Spleen (tissue), 11 donors: ENCODE data around the gene NPW. TPM values are rescaled to one million over a fixed set of nuclear protein-coding genes. Genes with fewer than 3 reads are reported as not detected.

Source experiments
- DNase-seq: peaks from one replicate; pipeline ENCODE4 v3.0.0-alpha.2; 2020
- H3K27ac ChIP-seq, 8 donors: fragments of 200-600 bp; sonication (generic) in 7 of 8; 1 replicate in 4 of 8; 2 replicates in 4 of 8; pipeline versions ENCODE4 v1.5.0 to v1.8.0; 2016 to 2021; ENCODE audit warnings: inconsistent platforms in 4 of 8, mild to moderate bottlenecking in 4 of 8, moderate library complexity in 1 of 8
- H3K27me3 ChIP-seq, 7 donors: fragments of 200-600 bp; sonication (generic) in 6 of 7; replicated peaks in 1 of 7; 1 replicate in 4 of 7; 2 replicates in 3 of 7; pipeline versions ENCODE4 v1.5.0 to v1.8.0; 2016 to 2021; ENCODE audit warnings: inconsistent platforms in 3 of 7, mild to moderate bottlenecking in 1 of 7
- H3K36me3 ChIP-seq, 6 donors: fragments of 200-600 bp; sonication (generic) in 5 of 6; 1 replicate in 4 of 6; 2 replicates in 2 of 6; pipeline versions ENCODE4 v1.5.0 to v1.8.0; 2016 to 2021; ENCODE audit warnings: inconsistent platforms in 2 of 6
- H3K4me1 ChIP-seq, 6 donors: fragments of 200-600 bp; sonication (generic) in 5 of 6; 1 replicate in 3 of 6; 2 replicates in 3 of 6; pipeline versions ENCODE4 v1.5.0 to v1.8.0; 2016 to 2021; ENCODE audit warnings: inconsistent platforms in 3 of 6
- H3K4me3 ChIP-seq, 8 donors: fragments of 200-600 bp; sonication (generic) in 7 of 8; 1 replicate in 4 of 8; 2 replicates in 4 of 8; pipeline versions ENCODE4 v1.5.0 to v1.8.0; 2016 to 2021; ENCODE audit warnings: inconsistent platforms in 4 of 8, mild to moderate bottlenecking in 4 of 8, moderate library complexity in 2 of 8
- H3K9me3 ChIP-seq, 8 donors: fragments of 200-600 bp; sonication (generic) in 7 of 8; 1 replicate in 4 of 8; 2 replicates in 4 of 8; pipeline versions ENCODE4 v1.5.0 to v1.8.0; 2016 to 2021; ENCODE audit warnings: inconsistent platforms in 4 of 8
- CTCF ChIP-seq, 11 experiments: fragments of 200-600 bp in 7 of 11; fragments of 450-650 bp in 4 of 11; sonication (generic) in 4 of 11; IDR thresholded peaks in 8 of 11; conservative IDR thresholded peaks in 3 of 11; 1 replicate in 7 of 11; 2 replicates in 4 of 11; pipeline versions ENCODE4 v1.4.0 to v1.8.0; 2016 to 2021; ENCODE audit warnings: antibody characterized with exemption in 11 of 11, inconsistent platforms in 4 of 11, mild to moderate bottlenecking in 1 of 11
- POLR2A ChIP-seq, 3 donors: fragments of 450-650 bp; IDR thresholded peaks; one replicate each; pipeline ENCODE4 v1.5.1; 2017; ENCODE audit warnings: antibody characterized with exemption in 3 of 3, mild to moderate bottlenecking in 1 of 3
- POLR2AphosphoS5 ChIP-seq, 3 donors: sonication (generic); formaldehyde crosslinking; IDR thresholded peaks; one replicate each; pipeline ENCODE4 v1.5.1; 2017; ENCODE audit warnings: antibody characterized with exemption in 3 of 3
- WGBS, 5 donors: extraction: QIAGEN DNeasy Blood & Tissue Kit in 3 of 5; methylation state at CpG; one replicate each; pipeline versions ENCODE4 v1.1.5 to v1.1.7; 2013 to 2018; 5-methylcytosine and 5-hydroxymethylcytosine counted together
- intact Hi-C: fragments of 100-400 bp; cut with DNase I; formaldehyde crosslinking; loops from one replicate; pipeline ENCODE4 v1.15.0; 2023; ENCODE audit warnings: low total_unique reads
- polyA plus RNA-seq, 3 donors: library from polyadenylated mRNA; stranded (reverse); fragments of 200-250 nt; gene quantifications; one replicate each; pipeline ENCODE4 v1.2.1, GENCODE V29; 2013
- total RNA-seq, 7 donors: library from RNA; depleted of rRNA in 3 of 7; stranded (reverse); fragments of >200 nt in 3 of 7; fragmentation: NEBNext Ultra II Directional in 4 of 7; extraction: Animal tissue kit (Norgen Biotek cat#: 25700) in 4 of 7; gene quantifications; one replicate each; pipeline versions ENCODE4 v1.1.0 to v1.2.1, GENCODE V29; 2016 to 2021
- donor health status: healthy with polysubstance abuse.
- donor health status: DM: no; HTN: no; CAD: no; lungs with moderate emphysema.
- donor health status: DM: no; HTN: no; CAD: no.
- donor health status: Bipolar disorder and iron deficiency.
- donor health status: healthy.
- donor health status: DM: no; HTN: no; CAD: no.
- donor health status: DM: yes; HTN: yes; CAD: no.

NPW gene
- total and polyA plus RNA-seq, 10 donors: 0.30 to 2.5 (median 0.94) TPM; not detected in 3

- peaks cover 16 to 51% (median 32%) of the 10 kb centered on the region in 6 donors for H3K4me1 ChIP-seq
- no peak for DNase-seq
Observed at GRCh38 chr16:1984347-1985225, 35.0 kb upstream of the NPW start.

DNA sequence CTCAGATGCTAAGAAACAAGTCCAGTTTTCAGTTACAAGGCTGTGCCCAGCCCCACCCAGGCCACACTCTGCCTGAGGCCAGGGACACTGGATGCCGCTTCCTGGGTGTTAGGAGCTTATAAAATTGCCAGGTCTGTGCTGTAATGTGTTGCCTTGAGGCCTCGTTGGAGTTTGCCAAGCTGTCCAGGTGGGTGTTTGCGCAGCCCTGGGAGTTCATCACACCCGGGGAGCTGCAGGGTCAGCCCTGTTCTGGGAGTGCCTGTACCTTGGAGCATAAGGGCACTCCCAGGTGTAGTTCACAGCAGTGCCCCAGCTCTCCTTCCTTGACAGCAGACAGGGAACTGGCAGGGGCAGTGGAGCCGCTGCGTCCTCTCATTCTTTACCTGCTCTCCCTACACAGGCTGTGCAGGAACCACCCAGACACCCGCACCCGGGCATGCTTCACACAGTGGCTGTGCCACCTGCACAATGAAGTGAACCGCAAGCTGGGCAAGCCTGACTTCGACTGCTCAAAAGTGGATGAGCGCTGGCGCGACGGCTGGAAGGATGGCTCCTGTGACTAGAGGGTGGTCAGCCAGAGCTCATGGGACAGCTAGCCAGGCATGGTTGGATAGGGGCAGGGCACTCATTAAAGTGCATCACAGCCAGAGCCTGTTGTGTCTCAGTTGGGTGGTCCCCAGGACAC, 34.0 kb upstream of the NPW start:
- TF ChIP-seq POLR2A (IDR thresholded peaks at IDR 0.05) (no peak), POLR2AphosphoS5 (IDR thresholded peaks at IDR 0.05) (no peak), CTCF (IDR thresholded peaks at IDR 0.05 in 8 of 11, conservative IDR thresholded peaks at IDR 0.05 in 3 of 11) (no peak)
- H3K36me3 ChIP-seq: peaks cover 0 to 23% (median 15%) of the 10 kb centered on the region in 6 donors

More at GRCh38 chr16:1984347-1985225, 35.0 kb upstream of the NPW start:
- intact Hi-C loops: no loop called here
- Histone ChIP-seq H3K4me3 (peak overlapping the region; percentile 76 to 94 (median 88)), H3K9me3 (no peaks in the 10 kb centered on the region), H3K27ac (peak overlapping the region; percentile 55 to 87 (median 82)), H3K27me3 (peaks cover 3 to 58% (median 29%) of the 10 kb centered on the region in 7 donors), H3K36me3 (peaks cover 0 to 24% (median 16%) of the 10 kb centered on the region in 6 donors)
- TF ChIP-seq CTCF (IDR thresholded peaks at IDR 0.05 in 8 of 11, conservative IDR thresholded peaks at IDR 0.05 in 3 of 11) (no peak), POLR2AphosphoS5 (IDR thresholded peaks at IDR 0.05) (no peak), POLR2A (IDR thresholded peaks at IDR 0.05) (no peak)
- 14 to 44% (median 15%) methylated on average over 19 to 58 of the region's 58 CpGs for WGBS, 5 donors

GRCh38 chr16:1987198-1987597, 32.4 kb upstream of the NPW start:
- intact Hi-C loops: no loop called here
- peaks cover 0 to 55% (median 23%) of the 10 kb centered on the region in 7 donors for H3K27me3 ChIP-seq

More for the DNA sequence above, 34.0 kb upstream of the NPW start:
- no peak for DNase-seq
- H3K27ac ChIP-seq: no peak overlapping the region
- peak overlapping the region in 1 of 8 donors; percentile 94 for H3K4me3 ChIP-seq
- H3K27me3 ChIP-seq: peaks cover 0 to 58% (median 25%) of the 10 kb centered on the region in 7 donors
- 95 to 97% (median 96%) methylated on average over 11 to 14 of the region's 14 CpGs for WGBS, 5 donors
- no peaks in the 10 kb centered on the region for H3K9me3 ChIP-seq
- intact Hi-C loops: no loop called here
- H3K4me1 ChIP-seq: peaks cover 19 to 50% (median 35%) of the 10 kb centered on the region in 6 donors

More at GRCh38 chr16:1987198-1987597, 32.4 kb upstream of the NPW start:
- peaks cover 0 to 23% (median 15%) of the 10 kb centered on the region in 6 donors for H3K36me3 ChIP-seq
- no peak overlapping the region for H3K27ac ChIP-seq
- 84 to 94% (median 90%) methylated on average over 6 to 10 of the region's 10 CpGs for WGBS, 5 donors
- TF ChIP-seq CTCF (IDR thresholded peaks at IDR 0.05 in 8 of 11, conservative IDR thresholded peaks at IDR 0.05 in 3 of 11): no peak
- TF ChIP-seq POLR2AphosphoS5 (IDR thresholded peaks at IDR 0.05): peak in 1 of 3 donors; percentile 18
- no peaks in the 10 kb centered on the region for H3K9me3 ChIP-seq
- H3K4me1 ChIP-seq: peaks cover 26 to 65% (median 50%) of the 10 kb centered on the region in 6 donors
- DNase-seq: no peak
- no peak overlapping the region for H3K4me3 ChIP-seq
